Endothelial cell of umbilical vein (primary cell): ENCODE data around the gene HOXB3. TPM values are rescaled to one million over a fixed set of nuclear protein-coding genes. Genes with fewer than 3 reads are reported as not detected.
A peak's percentile ranks its signal among the peaks of the same experiment; 100 is the strongest.

Experiments
- BruUV-seq: library from RNA; stranded (reverse); fragments of 400-500 nt; replicated peaks from 2 replicates; lab custom pipeline; 2021; lab: Mats Ljungman, UMichigan
- CTCF ChIA-PET: fragments of 300-600, 350-600 bp; sonication (Branson Sonifier 250); formaldehyde crosslinking; loops from one replicate; lab custom pipeline; 2021; ENCODE audit warnings: antibody characterized with exemption, inconsistent platforms; lab: Charles Lee
- POLR2A ChIA-PET: fragments of 300-600, 350-600 bp; sonication (Branson Sonifier 250); formaldehyde crosslinking; loops from one replicate; lab custom pipeline; 2021; ENCODE audit warnings: antibody characterized with exemption, inconsistent platforms; lab: Charles Lee
- DNase-seq: peaks from one replicate; pipeline ENCODE4 v3.0.0-alpha.2; 2011; ENCODE audit warnings: low read depth, low spot score
- FAIRE-seq: peaks from 2 replicates; lab custom pipeline; 2011; peaks lifted over from hg19 to GRCh38; lab: Jason Lieb, UNC
- H2AFZ ChIP-seq: 2 replicates; pipeline ENCODE4 v1.6.0; 2012; ENCODE audit warnings: low read depth, low read length, control low read depth, inconsistent platforms
- H3K27ac ChIP-seq: 2 replicates; pipeline ENCODE4 v1.5.1; 2011; ENCODE audit warnings: low read depth, mild to moderate bottlenecking, control low read depth, low read length, moderate library complexity; ENCODE audit not compliant: insufficient read depth
- H3K27me3 ChIP-seq, 2 experiments: 2 replicates each; pipeline versions ENCODE4 v1.6.0 to v1.6.1; 2011; ENCODE audit warnings: low read length in 2 of 2, mixed read lengths in 1 of 2; ENCODE audit not compliant: control insufficient read depth in 2 of 2, insufficient read depth in 2 of 2
- H3K36me3 ChIP-seq, 2 experiments: 2 replicates in 1 of 2; 3 replicates in 1 of 2; pipeline ENCODE4 v1.5.1; 2011; ENCODE audit warnings: low read length in 2 of 2, mild to moderate bottlenecking in 1 of 2, moderate library complexity in 1 of 2; ENCODE audit not compliant: control insufficient read depth in 2 of 2, insufficient read depth in 2 of 2; ENCODE audit errors: extremely low read depth in 1 of 2
- H3K4me1 ChIP-seq: 3 replicates; pipeline ENCODE4 v1.5.1; 2011; ENCODE audit warnings: mild to moderate bottlenecking, low read length; ENCODE audit not compliant: control insufficient read depth, insufficient read depth; ENCODE audit errors: extremely low read depth
- H3K4me2 ChIP-seq: 2 replicates; pipeline ENCODE4 v1.6.1; 2011; ENCODE audit warnings: low read length, control low read depth, mixed read lengths; ENCODE audit not compliant: insufficient read depth
- H3K4me3 ChIP-seq, 3 experiments: fragments of 200-600 bp in 1 of 3; sonication (generic), shearing (Covaris generic) in 1 of 3; replicated peaks in 1 of 3; 2 replicates each; pipeline ENCODE4 v1.5.1; 2011 to 2016; ENCODE audit warnings: control low read depth in 3 of 3, low read length in 3 of 3, mild to moderate bottlenecking in 2 of 3, inconsistent platforms in 1 of 3, low read depth in 1 of 3, moderate library complexity in 1 of 3; ENCODE audit not compliant: insufficient read depth in 1 of 3
- H3K79me2 ChIP-seq: 2 replicates; pipeline ENCODE4 v1.6.0; 2012; ENCODE audit warnings: low read length, inconsistent platforms; ENCODE audit not compliant: control insufficient read depth, insufficient read depth
- H3K9ac ChIP-seq: replicated peaks from 2 replicates; pipeline ENCODE3; 2011; ENCODE audit warnings: low read length, control low read depth; ENCODE audit not compliant: insufficient read depth; ENCODE audit errors: extremely low read depth
- H3K9me1 ChIP-seq: replicated peaks from 3 replicates; pipeline ENCODE4 v1.6.0; 2011; ENCODE audit warnings: mild to moderate bottlenecking, low read length; ENCODE audit not compliant: control insufficient read depth, insufficient read depth; ENCODE audit errors: extremely low read depth
- H3K9me3 ChIP-seq: replicated peaks from 2 replicates; pipeline ENCODE4 v1.5.1; 2012; ENCODE audit warnings: low read length, inconsistent platforms; ENCODE audit not compliant: control insufficient read depth, insufficient read depth
- H4K20me1 ChIP-seq: replicated peaks from 2 replicates; pipeline ENCODE3; 2011; ENCODE audit warnings: mild to moderate bottlenecking, low read length; ENCODE audit not compliant: control insufficient read depth, insufficient read depth; ENCODE audit errors: extremely low read depth
- EZH2 ChIP-seq: IDR thresholded peaks from 2 replicates; pipeline ENCODE4 v1.6.1; 2012; ENCODE audit warnings: borderline replicate concordance, low read depth, mild to moderate bottlenecking, moderate library complexity, low read length, inconsistent platforms; ENCODE audit not compliant: severe bottlenecking
- FOS ChIP-seq: IDR thresholded peaks from 2 replicates; pipeline ENCODE4 v1.6.1; 2011; ENCODE audit warnings: mild to moderate bottlenecking, low read length, moderate library complexity, borderline replicate concordance; ENCODE audit not compliant: insufficient read depth
- GATA2 ChIP-seq: IDR thresholded peaks from 2 replicates; pipeline ENCODE4 v1.7.0; 2011; ENCODE audit warnings: low read depth, mild to moderate bottlenecking, moderate library complexity, mixed read lengths, low read length; ENCODE audit not compliant: insufficient read length, insufficient read depth
- JUN ChIP-seq: IDR thresholded peaks from 2 replicates; pipeline ENCODE4 v1.6.1; 2011; ENCODE audit warnings: borderline replicate concordance, low read depth; ENCODE audit not compliant: insufficient read length, insufficient read depth
- MAX ChIP-seq: IDR thresholded peaks from 2 replicates; pipeline ENCODE4 v1.6.1; 2011; ENCODE audit not compliant: insufficient read depth, insufficient read length
- MYC ChIP-seq: IDR thresholded peaks from one replicate; pipeline ENCODE4 v1.6.1; 2011; ENCODE audit warnings: mild to moderate bottlenecking, low read depth, low read length
- POLR2A ChIP-seq: IDR thresholded peaks from 2 replicates; pipeline ENCODE4 v1.6.1; 2012; ENCODE audit warnings: low read depth, mild to moderate bottlenecking, control low read depth, low read length
- POLR2AphosphoS5 ChIP-seq: IDR thresholded peaks from 2 replicates; pipeline ENCODE4 v1.6.1; 2012; ENCODE audit warnings: low read depth, mild to moderate bottlenecking, control low read depth, low read length, moderate library complexity; ENCODE audit not compliant: insufficient read depth
- dilution Hi-C: fragments of 300-500 bp; cut with MboI; formaldehyde crosslinking; loops from one replicate; pipeline ENCODE4 v1.15.0; 2019; ENCODE audit warnings: low sequenced_read_pairs; ENCODE audit not compliant: extremely low pct_ligation_motif_present
- intact Hi-C: fragments of 100-400 bp; cut with micrococcal nuclease; formaldehyde crosslinking; loops from one replicate; pipeline ENCODE4 v1.10.0; 2022
- polyA plus RNA-seq, 4 experiments: library from polyadenylated mRNA; depleted of rRNA in 3 of 4; stranded (reverse) in 3 of 4; unstranded in 1 of 4; fragments of >200 nt; gene quantifications; 2 replicates each; pipeline versions ENCODE4 v1.2.1 to v1.2.3, GENCODE V29; 2011 to 2012; ENCODE audit warnings: missing spikeins in 1 of 4
- total RNA-seq: library from RNA; stranded (reverse); gene quantifications from 2 replicates; pipeline ENCODE4 v1.2.3, GENCODE V29; 2021
- TF ChIP-seq, protein P1 (sequence below), 2 donors: IDR thresholded peaks; 1 replicate in 1 of 2; 2 replicates in 1 of 2; pipeline ENCODE4 v1.5.1; 2011; ENCODE audit warnings: low read length in 2 of 2, mild to moderate bottlenecking in 2 of 2, moderate library complexity in 2 of 2, control low read depth in 1 of 2, inconsistent platforms in 1 of 2, low read depth in 1 of 2; ENCODE audit not compliant: insufficient read depth in 1 of 2; ENCODE audit errors: extremely low read depth in 1 of 2

HOXB3 gene
- total and polyA plus RNA-seq, 2 donors (not counting 3 experiments of a cell fraction or from before 2014, with no cell fraction given): 29.6 to 56.6 TPM

DNA sequence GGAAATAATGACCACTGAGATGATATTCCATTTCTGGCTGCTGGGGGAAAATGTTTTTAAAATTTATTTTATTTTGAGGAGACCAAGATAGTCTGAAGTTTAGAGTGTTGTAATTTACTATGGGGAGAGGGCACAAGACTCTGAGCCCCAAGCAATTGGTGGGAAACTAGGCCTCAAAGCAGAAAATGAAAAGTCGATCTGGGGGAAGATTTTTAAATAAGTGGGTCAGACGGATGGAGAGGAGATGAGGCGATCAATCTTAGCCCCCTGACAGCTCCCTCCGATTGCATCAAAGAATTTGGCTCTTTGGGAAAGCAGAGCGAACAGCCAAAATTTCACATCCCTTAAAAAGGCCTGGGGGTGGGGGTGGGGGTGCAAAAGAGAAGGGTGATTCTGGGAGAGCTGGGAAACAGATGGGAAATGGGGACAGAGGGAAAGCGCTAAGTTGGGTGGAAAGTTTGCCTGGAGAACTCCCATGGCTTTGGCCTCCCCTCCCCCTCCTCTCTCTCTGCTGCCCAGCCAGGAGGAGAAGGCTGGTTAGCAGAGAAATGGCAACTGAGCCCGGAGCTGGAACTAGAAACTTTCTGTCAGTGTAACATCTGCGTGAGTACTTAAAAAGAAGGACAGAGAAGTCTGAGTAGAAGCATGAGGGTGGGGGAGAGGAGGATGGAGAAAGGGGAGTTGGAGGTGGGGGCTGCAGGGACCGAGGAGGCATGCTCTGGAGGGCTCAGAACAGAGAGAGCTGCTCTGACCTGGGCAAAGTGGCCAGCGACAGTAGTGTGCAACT lies 43.7 kb downstream of the HOXB3 start:
- dilution Hi-C loops: no loop called here
- no peak overlapping the region for H2AFZ ChIP-seq
- FAIRE-seq (no peak), DNase-seq (no peak)
- H3K27ac ChIP-seq: peak overlapping the region; percentile 67
- no peaks in the 10 kb centered on the region for H3K9me3 ChIP-seq
- no peaks in the 10 kb centered on the region for H3K27me3 ChIP-seq
- H3K9me1 ChIP-seq: no peaks in the 10 kb centered on the region
- no TSS peak for BruUV-seq
- peaks cover 43% of the 10 kb centered on the region for H3K4me1 ChIP-seq
- TF ChIP-seq JUN (no peak), POLR2AphosphoS5 (no peak), FOS (no peak), POLR2A (no peak), EZH2 (no peak), MAX (no peak), GATA2 (no peak), MYC (no peak)
- TF ChIP-seq, protein P1, sequence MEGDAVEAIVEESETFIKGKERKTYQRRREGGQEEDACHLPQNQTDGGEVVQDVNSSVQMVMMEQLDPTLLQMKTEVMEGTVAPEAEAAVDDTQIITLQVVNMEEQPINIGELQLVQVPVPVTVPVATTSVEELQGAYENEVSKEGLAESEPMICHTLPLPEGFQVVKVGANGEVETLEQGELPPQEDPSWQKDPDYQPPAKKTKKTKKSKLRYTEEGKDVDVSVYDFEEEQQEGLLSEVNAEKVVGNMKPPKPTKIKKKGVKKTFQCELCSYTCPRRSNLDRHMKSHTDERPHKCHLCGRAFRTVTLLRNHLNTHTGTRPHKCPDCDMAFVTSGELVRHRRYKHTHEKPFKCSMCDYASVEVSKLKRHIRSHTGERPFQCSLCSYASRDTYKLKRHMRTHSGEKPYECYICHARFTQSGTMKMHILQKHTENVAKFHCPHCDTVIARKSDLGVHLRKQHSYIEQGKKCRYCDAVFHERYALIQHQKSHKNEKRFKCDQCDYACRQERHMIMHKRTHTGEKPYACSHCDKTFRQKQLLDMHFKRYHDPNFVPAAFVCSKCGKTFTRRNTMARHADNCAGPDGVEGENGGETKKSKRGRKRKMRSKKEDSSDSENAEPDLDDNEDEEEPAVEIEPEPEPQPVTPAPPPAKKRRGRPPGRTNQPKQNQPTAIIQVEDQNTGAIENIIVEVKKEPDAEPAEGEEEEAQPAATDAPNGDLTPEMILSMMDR (IDR thresholded peaks at IDR 0.05; ENCODE audit: extremely low read depth in 1 of 2, insufficient read depth in 1 of 2, low read depth in 1 of 2, low read length in 2 of 2): no peak
- peaks cover 7 to 9% of the 10 kb centered on the region in 2 experiments for H3K36me3 ChIP-seq
- ChIA-PET CTCF (interaction anchor here (0.7 to 3.8 kb wide), 7 partner anchors 11 to 210 kb away, joined by 3 to 28 read pairs (median 4); no protein-coding TSS in a partner anchor), POLR2A (interaction anchor here (0.8 to 1.9 kb wide), 3 partner anchors 10 to 32 kb away, joined by 3 to 10 read pairs (median 8); no protein-coding TSS in a partner anchor)
- H3K9ac ChIP-seq: peak overlapping the region; percentile 24
- peak overlapping the region; percentile 88 for H3K4me2 ChIP-seq
- H3K4me3 ChIP-seq: no peak overlapping the region
- H4K20me1 ChIP-seq: no peaks in the 10 kb centered on the region
- H3K79me2 ChIP-seq: peaks cover 60% of the 10 kb centered on the region
- intact Hi-C loops: no loop called here
